NCI-H526 (cell line): Measurements from ENCODE around the gene TRAF3.
A peak's percentile ranks its signal among the peaks of the same experiment; 100 is the strongest.

Source experiments
- DNase-seq, 2 experiments: peaks; one replicate each; lab custom pipeline; 2025; lab: John Stamatoyannopoulos, UW

The TRAF3 gene

GRCh38 chr14:102777711-102778337 is 575 bp downstream of the TRAF3 start:
- peak in 1 of 2 experiments; percentile 42 for DNase-seq

- DNase-seq = peak in 1 of 2 experiments; percentile 42
Observed at GRCh38 chr14:102778338-102779083, 1.3 kb downstream of the TRAF3 start.

GRCh38 chr14:102779084-102779462 is 1.8 kb downstream of the TRAF3 start:
- peak in 1 of 2 experiments; percentile 44 for DNase-seq

GRCh38 chr14:102779574-102780315 is 2.5 kb downstream of the TRAF3 start:
- no peak for DNase-seq

- DNase-seq = no peak
Observed at GRCh38 chr14:102781063-102781462, 3.8 kb downstream of the TRAF3 start.

- no peak for DNase-seq
Observed at GRCh38 chr14:102782974-102783373, 5.7 kb downstream of the TRAF3 start.

GRCh38 chr14:102784892-102785594 is 7.8 kb downstream of the TRAF3 start:
- no peak for DNase-seq

- DNase-seq = no peak
Observed at GRCh38 chr14:102785595-102785963, 8.3 kb downstream of the TRAF3 start.

GRCh38 chr14:102786768-102787167 is 9.5 kb downstream of the TRAF3 start:
- no peak for DNase-seq

- no peak for DNase-seq
Observed at GRCh38 chr14:102789349-102789748, 12.1 kb downstream of the TRAF3 start.

- DNase-seq = no peak
Observed at GRCh38 chr14:102793531-102794328, 16.5 kb downstream of the TRAF3 start.

- no peak for DNase-seq
Observed at GRCh38 chr14:102795060-102795925, 18.0 kb downstream of the TRAF3 start.

- DNase-seq = no peak
Observed at GRCh38 chr14:102796661-102797190, 19.5 kb downstream of the TRAF3 start.

GRCh38 chr14:102798926-102799325 is 21.7 kb downstream of the TRAF3 start:
- DNase-seq = no peak

GRCh38 chr14:102799684-102800562 is 22.7 kb downstream of the TRAF3 start:
- DNase-seq = no peak

- DNase-seq = no peak
Observed at GRCh38 chr14:102802834-102803523, 25.7 kb downstream of the TRAF3 start.

GRCh38 chr14:102804858-102805257 is 27.6 kb downstream of the TRAF3 start:
- no peak for DNase-seq

- DNase-seq = no peak
Observed at GRCh38 chr14:102805371-102805891, 28.2 kb downstream of the TRAF3 start.
